ENCODE data around the gene EIF2A. TPM values are rescaled to one million over a fixed set of nuclear protein-coding genes. Genes with fewer than 3 reads are reported as not detected.
A peak's percentile ranks its signal among the peaks of the same experiment; 100 is the strongest.

Gene EIF2A
- total and polyA plus RNA-seq, 2 of the 13 experiments (the other 11 are each of a cell fraction or from before 2014, with no cell fraction given), result 124 to 139 TPM

DNA sequence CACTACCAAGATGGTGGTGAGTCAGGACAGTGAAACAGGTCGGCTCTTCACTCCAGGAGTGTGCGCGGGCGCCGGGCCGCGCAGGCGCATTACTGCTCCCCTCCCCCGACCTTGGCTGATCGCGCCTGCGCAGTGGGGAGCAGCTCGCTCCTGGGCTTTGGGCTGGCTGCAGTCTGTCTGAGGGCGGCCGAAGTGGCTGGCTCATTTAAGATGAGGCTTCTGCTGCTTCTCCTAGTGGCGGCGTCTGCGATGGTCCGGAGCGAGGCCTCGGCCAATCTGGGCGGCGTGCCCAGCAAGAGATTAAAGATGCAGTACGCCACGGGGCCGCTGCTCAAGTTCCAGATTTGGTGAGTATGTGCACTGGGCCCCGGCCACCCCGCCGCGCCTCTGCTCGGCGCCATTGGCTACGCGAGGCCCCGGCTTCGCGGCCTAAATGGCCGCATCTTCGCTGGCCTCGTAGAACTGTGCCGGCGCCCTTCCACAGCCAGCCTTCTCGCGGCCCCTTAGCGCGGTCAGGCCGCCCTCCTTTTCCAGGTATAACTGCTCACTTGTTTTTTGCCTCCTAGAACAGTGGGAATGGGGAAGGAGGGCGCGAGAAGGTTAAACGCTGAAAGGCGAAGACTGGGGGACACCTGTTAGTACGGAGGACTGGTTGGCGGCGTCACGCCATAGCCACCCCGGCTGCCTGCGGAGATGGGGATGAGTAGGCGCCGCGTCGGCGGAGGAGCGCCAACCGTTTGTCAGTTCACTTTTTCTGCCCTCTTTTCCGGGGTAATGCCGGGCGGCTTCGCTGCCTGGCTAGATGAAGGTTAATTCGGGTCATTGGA, 56.8 kb downstream of the EIF2A start, which contains the start of gene SELENOT (continued):
- TF ChIP-seq, protein P1, sequence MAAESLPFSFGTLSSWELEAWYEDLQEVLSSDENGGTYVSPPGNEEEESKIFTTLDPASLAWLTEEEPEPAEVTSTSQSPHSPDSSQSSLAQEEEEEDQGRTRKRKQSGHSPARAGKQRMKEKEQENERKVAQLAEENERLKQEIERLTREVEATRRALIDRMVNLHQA (CRISPR knock-in tag; IDR thresholded peaks at IDR 0.05), result no peak
- TF ChIP-seq FLYWCH1 (CRISPR knock-in tag; IDR thresholded peaks at IDR 0.05) (no peak), GLI4 (CRISPR knock-in tag; IDR thresholded peaks at IDR 0.05; ENCODE audit: borderline replicate concordance) (peak; percentile 98; the same call in 1 of the 2 replicates), NFE2L2 (IDR thresholded peaks at IDR 0.05; ENCODE audit: low read length) (no peak), ZNF317 (CRISPR knock-in tag; IDR thresholded peaks at IDR 0.05) (peak; percentile 58; the same call in 1 of the 2 replicates), SRSF9 (IDR thresholded peaks at IDR 0.05; ENCODE audit: borderline replicate concordance, insufficient read depth, low read depth, low read length, poor library complexity, severe bottlenecking) (no peak), TGIF2 (CRISPR knock-in tag; IDR thresholded peaks at IDR 0.05) (no peak), SAP130 (CRISPR knock-in tag; IDR thresholded peaks at IDR 0.05; ENCODE audit: low read depth) (peak; percentile 75), ZMYM2 (CRISPR knock-in tag; IDR thresholded peaks at IDR 0.05) (peak; percentile 49; the same call in 1 of the 2 replicates), ZFYVE20 (CRISPR knock-in tag; IDR thresholded peaks at IDR 0.05; ENCODE audit: borderline replicate concordance, low read depth) (no peak; the same call in 1 of the 2 replicates), SNAI1 (CRISPR knock-in tag; IDR thresholded peaks at IDR 0.05; ENCODE audit: borderline replicate concordance) (peak; percentile 69; the same call in 1 of the 2 replicates), CEBPG (CRISPR knock-in tag; IDR thresholded peaks at IDR 0.05) (0 out of 2 replicates have a peak, but pooled peaks have one; percentile 2), ZSCAN9 (CRISPR knock-in tag; IDR thresholded peaks at IDR 0.05; ENCODE audit: borderline replicate concordance) (peak; percentile 46; the same call in 1 of the 2 replicates), SOX5 (CRISPR knock-in tag; IDR thresholded peaks at IDR 0.05; ENCODE audit: borderline replicate concordance) (no peak), KAT7 (CRISPR knock-in tag; IDR thresholded peaks at IDR 0.05; ENCODE audit: borderline replicate concordance) (peak; percentile 93), ZNF205 (CRISPR knock-in tag; IDR thresholded peaks at IDR 0.05) (no peak; the same call in none of the 2 replicates), HNRNPK (IDR thresholded peaks at IDR 0.05; ENCODE audit: low read depth, low read length, poor library complexity, severe bottlenecking) (peak; percentile 16)
- TF ChIP-seq, protein P2, sequence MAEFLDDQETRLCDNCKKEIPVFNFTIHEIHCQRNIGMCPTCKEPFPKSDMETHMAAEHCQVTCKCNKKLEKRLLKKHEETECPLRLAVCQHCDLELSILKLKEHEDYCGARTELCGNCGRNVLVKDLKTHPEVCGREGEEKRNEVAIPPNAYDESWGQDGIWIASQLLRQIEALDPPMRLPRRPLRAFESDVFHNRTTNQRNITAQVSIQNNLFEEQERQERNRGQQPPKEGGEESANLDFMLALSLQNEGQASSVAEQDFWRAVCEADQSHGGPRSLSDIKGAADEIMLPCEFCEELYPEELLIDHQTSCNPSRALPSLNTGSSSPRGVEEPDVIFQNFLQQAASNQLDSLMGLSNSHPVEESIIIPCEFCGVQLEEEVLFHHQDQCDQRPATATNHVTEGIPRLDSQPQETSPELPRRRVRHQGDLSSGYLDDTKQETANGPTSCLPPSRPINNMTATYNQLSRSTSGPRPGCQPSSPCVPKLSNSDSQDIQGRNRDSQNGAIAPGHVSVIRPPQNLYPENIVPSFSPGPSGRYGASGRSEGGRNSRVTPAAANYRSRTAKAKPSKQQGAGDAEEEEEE (CRISPR knock-in tag; IDR thresholded peaks at IDR 0.05; ENCODE audit: borderline replicate concordance), result no peak
- TF ChIP-seq, protein P3, sequence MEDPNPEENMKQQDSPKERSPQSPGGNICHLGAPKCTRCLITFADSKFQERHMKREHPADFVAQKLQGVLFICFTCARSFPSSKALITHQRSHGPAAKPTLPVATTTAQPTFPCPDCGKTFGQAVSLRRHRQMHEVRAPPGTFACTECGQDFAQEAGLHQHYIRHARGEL (CRISPR knock-in tag; IDR thresholded peaks at IDR 0.05), result no peak
- TF ChIP-seq, protein P4, sequence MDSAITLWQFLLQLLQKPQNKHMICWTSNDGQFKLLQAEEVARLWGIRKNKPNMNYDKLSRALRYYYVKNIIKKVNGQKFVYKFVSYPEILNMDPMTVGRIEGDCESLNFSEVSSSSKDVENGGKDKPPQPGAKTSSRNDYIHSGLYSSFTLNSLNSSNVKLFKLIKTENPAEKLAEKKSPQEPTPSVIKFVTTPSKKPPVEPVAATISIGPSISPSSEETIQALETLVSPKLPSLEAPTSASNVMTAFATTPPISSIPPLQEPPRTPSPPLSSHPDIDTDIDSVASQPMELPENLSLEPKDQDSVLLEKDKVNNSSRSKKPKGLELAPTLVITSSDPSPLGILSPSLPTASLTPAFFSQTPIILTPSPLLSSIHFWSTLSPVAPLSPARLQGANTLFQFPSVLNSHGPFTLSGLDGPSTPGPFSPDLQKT (CRISPR knock-in tag; IDR thresholded peaks at IDR 0.05; ENCODE audit: borderline replicate concordance), result no peak
- TF ChIP-seq, protein P5, sequence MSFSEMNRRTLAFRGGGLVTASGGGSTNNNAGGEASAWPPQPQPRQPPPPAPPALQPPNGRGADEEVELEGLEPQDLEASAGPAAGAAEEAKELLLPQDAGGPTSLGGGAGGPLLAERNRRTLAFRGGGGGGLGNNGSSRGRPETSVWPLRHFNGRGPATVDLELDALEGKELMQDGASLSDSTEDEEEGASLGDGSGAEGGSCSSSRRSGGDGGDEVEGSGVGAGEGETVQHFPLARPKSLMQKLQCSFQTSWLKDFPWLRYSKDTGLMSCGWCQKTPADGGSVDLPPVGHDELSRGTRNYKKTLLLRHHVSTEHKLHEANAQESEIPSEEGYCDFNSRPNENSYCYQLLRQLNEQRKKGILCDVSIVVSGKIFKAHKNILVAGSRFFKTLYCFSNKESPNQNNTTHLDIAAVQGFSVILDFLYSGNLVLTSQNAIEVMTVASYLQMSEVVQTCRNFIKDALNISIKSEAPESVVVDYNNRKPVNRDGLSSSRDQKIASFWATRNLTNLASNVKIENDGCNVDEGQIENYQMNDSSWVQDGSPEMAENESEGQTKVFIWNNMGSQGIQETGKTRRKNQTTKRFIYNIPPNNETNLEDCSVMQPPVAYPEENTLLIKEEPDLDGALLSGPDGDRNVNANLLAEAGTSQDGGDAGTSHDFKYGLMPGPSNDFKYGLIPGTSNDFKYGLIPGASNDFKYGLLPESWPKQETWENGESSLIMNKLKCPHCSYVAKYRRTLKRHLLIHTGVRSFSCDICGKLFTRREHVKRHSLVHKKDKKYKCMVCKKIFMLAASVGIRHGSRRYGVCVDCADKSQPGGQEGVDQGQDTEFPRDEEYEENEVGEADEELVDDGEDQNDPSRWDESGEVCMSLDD (CRISPR knock-in tag; IDR thresholded peaks at IDR 0.05; ENCODE audit: borderline replicate concordance), result no peak
- TF ChIP-seq, protein P6, sequence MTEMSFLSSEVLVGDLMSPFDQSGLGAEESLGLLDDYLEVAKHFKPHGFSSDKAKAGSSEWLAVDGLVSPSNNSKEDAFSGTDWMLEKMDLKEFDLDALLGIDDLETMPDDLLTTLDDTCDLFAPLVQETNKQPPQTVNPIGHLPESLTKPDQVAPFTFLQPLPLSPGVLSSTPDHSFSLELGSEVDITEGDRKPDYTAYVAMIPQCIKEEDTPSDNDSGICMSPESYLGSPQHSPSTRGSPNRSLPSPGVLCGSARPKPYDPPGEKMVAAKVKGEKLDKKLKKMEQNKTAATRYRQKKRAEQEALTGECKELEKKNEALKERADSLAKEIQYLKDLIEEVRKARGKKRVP (CRISPR knock-in tag; IDR thresholded peaks at IDR 0.05), result 0 out of 4 replicates have a peak, but pooled peaks of 1 of the 2 experiments have one; percentile 26
